HEK293 (cell line): ENCODE measurements around the gene CUZD1.

Experiments
- HOXA7 ChIP-seq: sonication (generic); formaldehyde crosslinking; IDR thresholded peaks from 2 replicates; pipeline ENCODE4 v1.8.1; 2022; ENCODE audit warnings: missing genetic modification reagents, borderline replicate concordance
- MEIS1 ChIP-seq: sonication (generic); formaldehyde crosslinking; IDR thresholded peaks from 2 replicates; pipeline ENCODE4 v1.8.1; 2022; ENCODE audit warnings: missing genetic modification reagents, mild to moderate bottlenecking, borderline replicate concordance
- REPIN1 ChIP-seq: fragments of 450-650 bp; formaldehyde crosslinking; IDR thresholded peaks from 2 replicates; pipeline ENCODE4 v1.5.1; 2017; ENCODE audit warnings: missing biosample characterization, missing genetic modification characterization, low read depth
- ZBTB21 ChIP-seq: fragments of 450-650 bp; formaldehyde crosslinking; IDR thresholded peaks from 2 replicates; pipeline ENCODE4 v1.5.1; 2017; ENCODE audit warnings: missing biosample characterization, missing genetic modification characterization
- ZBTB48 ChIP-seq: fragments of 450-650 bp; formaldehyde crosslinking; IDR thresholded peaks from 2 replicates; pipeline ENCODE4 v1.5.1; 2016; ENCODE audit warnings: missing biosample characterization, missing genetic modification characterization
- ZNF169 ChIP-seq: fragments of 450-650 bp; formaldehyde crosslinking; IDR thresholded peaks from 2 replicates; pipeline ENCODE4 v1.5.1; 2016; ENCODE audit warnings: missing biosample characterization, missing genetic modification characterization
- ZNF26 ChIP-seq: fragments of 450-650 bp; formaldehyde crosslinking; IDR thresholded peaks from 2 replicates; pipeline ENCODE4 v1.5.1; 2016; ENCODE audit warnings: missing biosample characterization, missing genetic modification characterization
- ZNF302 ChIP-seq: fragments of 450-650 bp; formaldehyde crosslinking; IDR thresholded peaks from 2 replicates; pipeline ENCODE4 v1.5.1; 2016; ENCODE audit warnings: missing biosample characterization, missing genetic modification characterization, low read depth
- ZNF324 ChIP-seq: fragments of 450-650 bp; formaldehyde crosslinking; IDR thresholded peaks from 2 replicates; pipeline ENCODE4 v1.5.1; 2016; ENCODE audit warnings: missing biosample characterization, missing genetic modification characterization
- ZNF433 ChIP-seq: fragments of 450-650 bp; formaldehyde crosslinking; IDR thresholded peaks from 2 replicates; pipeline ENCODE4 v1.5.1; 2016; ENCODE audit warnings: missing biosample characterization, missing genetic modification characterization, low read depth
- ZNF76 ChIP-seq: fragments of 450-650 bp; formaldehyde crosslinking; IDR thresholded peaks from 2 replicates; pipeline ENCODE4; 2016; ENCODE audit warnings: low read depth, missing biosample characterization, missing genetic modification characterization, borderline replicate concordance
- TF ChIP-seq, protein P1 (sequence below): fragments of 450-650 bp; formaldehyde crosslinking; IDR thresholded peaks from 2 replicates; pipeline ENCODE4 v1.5.1; 2016; ENCODE audit warnings: missing biosample characterization, missing genetic modification characterization
- TF ChIP-seq, protein P2 (sequence below): fragments of 450-650 bp; formaldehyde crosslinking; IDR thresholded peaks from 2 replicates; pipeline ENCODE4 v1.5.1; 2016; ENCODE audit warnings: missing biosample characterization, missing genetic modification characterization

DNA sequence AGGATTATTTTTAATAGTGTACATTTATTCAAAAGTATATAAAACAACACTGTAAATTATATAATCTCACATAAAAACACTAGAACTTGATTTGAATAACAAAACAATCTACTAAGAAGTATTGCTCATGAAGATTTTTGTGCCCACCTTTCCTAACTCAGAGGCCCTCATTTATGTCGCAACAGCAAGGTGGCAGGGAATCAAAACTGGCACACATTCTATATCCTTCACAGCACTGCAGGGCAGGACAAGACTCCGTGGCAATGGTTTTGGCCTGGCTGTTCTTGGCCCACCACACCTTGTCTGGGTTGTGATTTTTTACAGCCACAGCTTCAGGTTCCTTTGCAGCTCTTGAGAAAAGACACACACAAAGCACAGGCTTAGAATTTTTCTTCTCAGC lies 3.4 kb upstream of the CUZD1 start:
- TF ChIP-seq ZBTB48 (tag by site-specific recombination) (no peak), ZNF324 (tag by site-specific recombination) (no peak), ZBTB21 (tag by site-specific recombination) (no peak), ZNF26 (tag by site-specific recombination) (no peak), MEIS1 (CRISPR knock-in tag) (no peak), ZNF433 (tag by site-specific recombination) (no peak), ZNF169 (no peak), REPIN1 (tag by site-specific recombination) (no peak), ZNF76 (tag by site-specific recombination) (no peak), ZNF302 (tag by site-specific recombination) (no peak), HOXA7 (CRISPR knock-in tag) (no peak)
- TF ChIP-seq, protein P1, sequence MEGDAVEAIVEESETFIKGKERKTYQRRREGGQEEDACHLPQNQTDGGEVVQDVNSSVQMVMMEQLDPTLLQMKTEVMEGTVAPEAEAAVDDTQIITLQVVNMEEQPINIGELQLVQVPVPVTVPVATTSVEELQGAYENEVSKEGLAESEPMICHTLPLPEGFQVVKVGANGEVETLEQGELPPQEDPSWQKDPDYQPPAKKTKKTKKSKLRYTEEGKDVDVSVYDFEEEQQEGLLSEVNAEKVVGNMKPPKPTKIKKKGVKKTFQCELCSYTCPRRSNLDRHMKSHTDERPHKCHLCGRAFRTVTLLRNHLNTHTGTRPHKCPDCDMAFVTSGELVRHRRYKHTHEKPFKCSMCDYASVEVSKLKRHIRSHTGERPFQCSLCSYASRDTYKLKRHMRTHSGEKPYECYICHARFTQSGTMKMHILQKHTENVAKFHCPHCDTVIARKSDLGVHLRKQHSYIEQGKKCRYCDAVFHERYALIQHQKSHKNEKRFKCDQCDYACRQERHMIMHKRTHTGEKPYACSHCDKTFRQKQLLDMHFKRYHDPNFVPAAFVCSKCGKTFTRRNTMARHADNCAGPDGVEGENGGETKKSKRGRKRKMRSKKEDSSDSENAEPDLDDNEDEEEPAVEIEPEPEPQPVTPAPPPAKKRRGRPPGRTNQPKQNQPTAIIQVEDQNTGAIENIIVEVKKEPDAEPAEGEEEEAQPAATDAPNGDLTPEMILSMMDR (tag by site-specific recombination): no peak
- TF ChIP-seq, protein P2, sequence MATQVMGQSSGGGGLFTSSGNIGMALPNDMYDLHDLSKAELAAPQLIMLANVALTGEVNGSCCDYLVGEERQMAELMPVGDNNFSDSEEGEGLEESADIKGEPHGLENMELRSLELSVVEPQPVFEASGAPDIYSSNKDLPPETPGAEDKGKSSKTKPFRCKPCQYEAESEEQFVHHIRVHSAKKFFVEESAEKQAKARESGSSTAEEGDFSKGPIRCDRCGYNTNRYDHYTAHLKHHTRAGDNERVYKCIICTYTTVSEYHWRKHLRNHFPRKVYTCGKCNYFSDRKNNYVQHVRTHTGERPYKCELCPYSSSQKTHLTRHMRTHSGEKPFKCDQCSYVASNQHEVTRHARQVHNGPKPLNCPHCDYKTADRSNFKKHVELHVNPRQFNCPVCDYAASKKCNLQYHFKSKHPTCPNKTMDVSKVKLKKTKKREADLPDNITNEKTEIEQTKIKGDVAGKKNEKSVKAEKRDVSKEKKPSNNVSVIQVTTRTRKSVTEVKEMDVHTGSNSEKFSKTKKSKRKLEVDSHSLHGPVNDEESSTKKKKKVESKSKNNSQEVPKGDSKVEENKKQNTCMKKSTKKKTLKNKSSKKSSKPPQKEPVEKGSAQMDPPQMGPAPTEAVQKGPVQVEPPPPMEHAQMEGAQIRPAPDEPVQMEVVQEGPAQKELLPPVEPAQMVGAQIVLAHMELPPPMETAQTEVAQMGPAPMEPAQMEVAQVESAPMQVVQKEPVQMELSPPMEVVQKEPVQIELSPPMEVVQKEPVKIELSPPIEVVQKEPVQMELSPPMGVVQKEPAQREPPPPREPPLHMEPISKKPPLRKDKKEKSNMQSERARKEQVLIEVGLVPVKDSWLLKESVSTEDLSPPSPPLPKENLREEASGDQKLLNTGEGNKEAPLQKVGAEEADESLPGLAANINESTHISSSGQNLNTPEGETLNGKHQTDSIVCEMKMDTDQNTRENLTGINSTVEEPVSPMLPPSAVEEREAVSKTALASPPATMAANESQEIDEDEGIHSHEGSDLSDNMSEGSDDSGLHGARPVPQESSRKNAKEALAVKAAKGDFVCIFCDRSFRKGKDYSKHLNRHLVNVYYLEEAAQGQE (tag by site-specific recombination): no peak
